CD1c-positive myeloid dendritic cell (primary cell): ENCODE measurements around the gene LIMK2.

Experiments
- DNase-seq: peaks from one replicate; pipeline ENCODE4 v3.0.0-alpha.2; 2016; ENCODE audit errors: extremely low spot score

The LIMK2 gene

GRCh38 chr22:31272522-31273446 lies 60.7 kb downstream of the LIMK2 start:
- DNase-seq: peak; percentile 64

GRCh38 chr22:31274017-31274416 lies 61.9 kb downstream of the LIMK2 start:
- no peak for DNase-seq

DNA sequence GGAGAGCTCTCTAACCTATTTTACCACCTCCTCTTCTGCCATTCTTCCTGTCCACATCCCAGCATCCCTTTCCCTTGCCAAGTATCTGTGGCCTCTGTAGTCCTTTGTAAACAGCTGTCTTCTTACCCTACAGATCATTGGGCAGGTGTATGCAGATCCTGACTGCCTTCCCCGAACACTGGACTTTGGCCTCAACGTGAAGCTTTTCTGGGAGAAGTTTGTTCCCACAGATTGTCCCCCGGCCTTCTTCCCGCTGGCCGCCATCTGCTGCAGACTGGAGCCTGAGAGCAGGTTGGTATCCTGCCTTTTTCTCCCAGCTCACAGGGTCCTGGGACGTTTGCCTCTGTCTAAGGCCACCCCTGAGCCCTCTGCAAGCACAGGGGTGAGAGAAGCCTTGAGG lies 62.9 kb downstream of the LIMK2 start:
- DNase-seq: no peak

- DNase-seq: no peak
Measured at GRCh38 chr22:31275576-31275975, 63.5 kb downstream of the LIMK2 start.

DNA sequence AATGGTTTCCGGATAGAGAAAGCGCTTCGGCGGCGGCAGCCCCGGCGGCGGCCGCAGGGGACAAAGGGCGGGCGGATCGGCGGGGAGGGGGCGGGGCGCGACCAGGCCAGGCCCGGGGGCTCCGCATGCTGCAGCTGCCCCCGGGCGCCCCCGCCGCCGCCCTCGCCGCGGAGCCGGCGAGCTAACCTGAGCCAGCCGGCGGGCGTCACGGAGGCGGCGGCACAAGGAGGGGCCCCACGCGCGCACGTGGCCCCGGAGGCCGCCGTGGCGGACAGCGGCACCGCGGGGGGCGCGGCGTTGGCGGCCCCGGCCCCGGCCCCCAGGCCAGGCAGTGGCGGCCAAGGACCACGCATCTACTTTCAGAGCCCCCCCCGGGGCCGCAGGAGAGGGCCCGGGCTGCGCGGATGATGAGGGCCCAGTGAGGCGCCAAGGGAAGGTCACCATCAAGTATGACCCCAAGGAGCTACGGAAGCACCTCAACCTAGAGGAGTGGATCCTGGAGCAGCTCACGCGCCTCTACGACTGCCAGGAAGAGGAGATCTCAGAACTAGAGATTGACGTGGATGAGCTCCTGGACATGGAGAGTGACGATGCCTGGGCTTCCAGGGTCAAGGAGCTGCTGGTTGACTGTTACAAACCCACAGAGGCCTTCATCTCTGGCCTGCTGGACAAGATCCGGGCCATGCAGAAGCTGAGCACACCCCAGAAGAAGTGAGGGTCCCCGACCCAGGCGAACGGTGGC lies 64.5 kb downstream of the LIMK2 start:
- DNase-seq: no peak

- no peak for DNase-seq
Measured at GRCh38 chr22:31277741-31278140, 65.6 kb downstream of the LIMK2 start.

DNA sequence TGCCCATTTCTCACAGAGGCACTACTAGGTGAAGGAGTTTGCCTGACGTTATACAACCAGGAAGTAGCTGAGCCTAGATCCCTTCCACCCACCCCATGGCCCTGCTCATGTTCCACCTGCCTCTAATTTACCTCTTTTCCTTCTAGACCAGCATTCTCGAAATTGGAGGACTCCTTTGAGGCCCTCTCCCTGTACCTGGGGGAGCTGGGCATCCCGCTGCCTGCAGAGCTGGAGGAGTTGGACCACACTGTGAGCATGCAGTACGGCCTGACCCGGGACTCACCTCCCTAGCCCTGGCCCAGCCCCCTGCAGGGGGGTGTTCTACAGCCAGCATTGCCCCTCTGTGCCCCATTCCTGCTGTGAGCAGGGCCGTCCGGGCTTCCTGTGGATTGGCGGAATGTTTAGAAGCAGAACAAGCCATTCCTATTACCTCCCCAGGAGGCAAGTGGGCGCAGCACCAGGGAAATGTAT lies 66.1 kb downstream of the LIMK2 start:
- DNase-seq: no peak

DNA sequence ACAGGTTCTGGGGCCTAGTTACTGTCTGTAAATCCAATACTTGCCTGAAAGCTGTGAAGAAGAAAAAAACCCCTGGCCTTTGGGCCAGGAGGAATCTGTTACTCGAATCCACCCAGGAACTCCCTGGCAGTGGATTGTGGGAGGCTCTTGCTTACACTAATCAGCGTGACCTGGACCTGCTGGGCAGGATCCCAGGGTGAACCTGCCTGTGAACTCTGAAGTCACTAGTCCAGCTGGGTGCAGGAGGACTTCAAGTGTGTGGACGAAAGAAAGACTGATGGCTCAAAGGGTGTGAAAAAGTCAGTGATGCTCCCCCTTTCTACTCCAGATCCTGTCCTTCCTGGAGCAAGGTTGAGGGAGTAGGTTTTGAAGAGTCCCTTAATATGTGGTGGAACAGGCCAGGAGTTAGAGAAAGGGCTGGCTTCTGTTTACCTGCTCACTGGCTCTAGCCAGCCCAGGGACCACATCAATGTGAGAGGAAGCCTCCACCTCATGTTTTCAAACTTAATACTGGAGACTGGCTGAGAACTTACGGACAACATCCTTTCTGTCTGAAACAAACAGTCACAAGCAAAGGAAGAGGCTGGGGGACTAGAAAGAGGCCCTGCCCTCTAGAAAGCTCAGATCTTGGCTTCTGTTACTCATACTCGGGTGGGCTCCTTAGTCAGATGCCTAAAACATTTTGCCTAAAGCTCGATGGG lies 66.7 kb downstream of the LIMK2 start:
- no peak for DNase-seq

DNA sequence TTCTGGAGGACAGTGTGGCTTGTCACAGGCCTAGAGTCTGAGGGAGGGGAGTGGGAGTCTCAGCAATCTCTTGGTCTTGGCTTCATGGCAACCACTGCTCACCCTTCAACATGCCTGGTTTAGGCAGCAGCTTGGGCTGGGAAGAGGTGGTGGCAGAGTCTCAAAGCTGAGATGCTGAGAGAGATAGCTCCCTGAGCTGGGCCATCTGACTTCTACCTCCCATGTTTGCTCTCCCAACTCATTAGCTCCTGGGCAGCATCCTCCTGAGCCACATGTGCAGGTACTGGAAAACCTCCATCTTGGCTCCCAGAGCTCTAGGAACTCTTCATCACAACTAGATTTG lies 67.2 kb downstream of the LIMK2 start:
- no peak for DNase-seq

- no peak for DNase-seq
Measured at GRCh38 chr22:31279821-31280505, 67.9 kb downstream of the LIMK2 start.

GRCh38 chr22:31281733-31282132 lies 69.6 kb downstream of the LIMK2 start:
- DNase-seq: no peak

DNA sequence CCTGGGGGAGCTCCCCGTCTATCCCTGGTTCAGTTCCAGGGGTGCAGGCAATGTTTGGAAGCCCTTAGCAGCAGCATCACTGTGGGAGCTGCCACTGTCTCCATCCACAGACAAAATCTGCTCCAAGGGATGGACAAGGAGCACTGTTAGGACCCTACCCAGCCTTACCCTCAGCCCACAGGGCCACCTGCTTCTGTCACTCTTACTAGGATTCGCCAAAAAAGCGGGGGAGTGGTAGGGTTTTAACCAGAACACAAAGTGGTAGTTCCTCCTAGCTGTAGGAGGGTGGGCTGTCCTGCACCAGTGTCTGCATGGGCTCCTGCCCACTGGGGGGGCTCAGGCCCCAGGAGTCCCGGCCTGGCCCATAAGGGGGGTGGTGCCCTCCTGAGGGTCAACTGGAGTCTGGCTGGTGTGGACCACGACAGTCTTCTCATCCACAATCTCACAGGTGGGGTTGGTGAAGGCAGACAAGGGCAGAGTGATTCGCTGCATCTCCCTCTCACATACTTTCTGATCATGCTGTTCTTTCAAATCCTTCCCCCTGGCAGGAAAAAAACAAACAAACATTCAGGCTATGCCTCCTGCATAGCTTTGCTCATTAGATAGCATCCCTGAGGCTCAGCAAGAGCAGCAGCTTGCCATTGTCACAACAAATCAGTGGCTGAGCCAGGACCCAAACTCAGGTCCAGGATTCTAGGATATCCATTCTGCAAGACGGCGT lies 70.8 kb downstream of the LIMK2 start:
- no peak for DNase-seq

DNA sequence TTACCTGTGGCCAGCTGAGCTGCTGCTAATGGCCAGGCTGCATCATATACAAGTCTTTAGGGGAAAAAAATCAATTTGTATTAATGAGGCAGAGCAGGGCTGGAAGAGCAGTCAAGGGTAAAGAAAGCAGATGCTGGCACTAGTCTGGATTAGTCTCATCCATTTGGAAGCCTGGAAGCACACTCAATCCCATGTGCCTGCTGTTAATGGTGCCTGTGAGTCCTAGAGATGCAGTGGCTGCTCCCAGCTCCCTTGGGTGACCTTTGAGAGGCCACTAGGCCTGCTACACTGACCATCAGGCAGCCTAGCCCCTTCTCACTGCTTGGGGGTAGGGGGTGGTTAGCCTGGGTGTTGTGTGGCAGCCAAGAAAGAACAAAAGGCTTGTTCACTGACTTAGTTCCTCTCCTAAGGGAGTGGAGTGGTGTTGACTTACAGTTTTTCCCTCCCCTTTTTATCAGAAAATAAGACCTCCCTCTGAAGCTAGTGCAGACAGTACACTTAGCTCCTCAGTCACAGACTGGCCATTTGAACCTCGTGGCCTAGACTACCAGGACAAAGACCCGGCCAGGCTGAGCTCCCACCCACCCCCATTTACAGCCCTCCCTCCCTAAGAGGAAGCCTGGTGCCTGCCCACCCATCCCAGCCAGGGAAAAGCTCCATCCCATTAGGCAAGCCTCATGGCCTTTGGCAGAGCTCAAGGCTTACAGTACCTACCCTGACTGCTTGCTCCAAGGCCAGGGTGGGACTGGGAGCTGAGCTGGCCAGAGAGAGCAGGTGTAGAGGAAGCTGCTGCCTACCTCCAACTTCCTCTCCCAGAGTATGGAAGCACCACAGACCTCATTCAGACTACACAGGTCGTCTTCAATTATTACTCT lies 72.4 kb downstream of the LIMK2 start:
- no peak for DNase-seq

DNA sequence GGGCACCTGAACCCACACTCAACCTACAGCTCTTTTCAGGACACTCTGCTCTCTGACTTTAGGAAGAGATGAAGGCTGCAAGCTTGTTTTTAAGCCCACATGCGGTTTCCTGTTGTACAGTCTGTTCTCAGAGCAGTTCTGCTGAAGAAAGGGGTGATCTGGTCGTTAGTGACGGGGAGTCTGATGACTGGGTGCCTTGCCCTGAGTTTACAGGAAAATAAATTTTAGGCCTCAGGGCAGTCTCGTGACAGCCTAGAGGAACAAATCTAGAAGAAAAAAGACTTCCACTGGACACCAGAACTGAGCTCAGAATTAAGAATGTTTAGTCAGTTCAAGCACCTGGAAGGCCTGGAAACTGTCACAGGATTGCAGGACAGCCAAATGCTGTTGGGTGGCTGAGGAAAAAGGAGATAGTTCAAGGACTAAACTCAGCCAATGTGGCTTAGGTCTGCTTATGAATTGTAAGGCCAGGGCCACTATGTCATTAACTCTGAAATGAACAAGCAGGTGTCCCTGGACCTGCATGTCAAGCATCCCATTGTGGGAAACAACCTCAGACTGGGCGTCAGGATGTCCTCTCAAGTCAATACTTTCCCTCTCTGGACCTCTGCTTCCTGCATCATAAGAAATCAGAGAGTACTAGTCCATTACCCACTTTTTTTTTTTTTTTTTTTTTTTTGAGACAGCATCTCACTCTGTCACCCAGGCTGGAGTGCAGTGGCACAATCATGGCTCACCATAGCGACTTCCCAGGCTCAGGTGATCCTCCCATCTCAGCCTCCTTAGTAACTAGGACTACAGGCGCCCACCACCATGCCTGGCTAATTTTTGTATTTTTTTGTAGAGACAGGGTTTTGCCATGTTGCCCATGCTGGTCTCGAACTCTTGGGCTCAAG lies 74.5 kb downstream of the LIMK2 start:
- peak; percentile 74 for DNase-seq

DNA sequence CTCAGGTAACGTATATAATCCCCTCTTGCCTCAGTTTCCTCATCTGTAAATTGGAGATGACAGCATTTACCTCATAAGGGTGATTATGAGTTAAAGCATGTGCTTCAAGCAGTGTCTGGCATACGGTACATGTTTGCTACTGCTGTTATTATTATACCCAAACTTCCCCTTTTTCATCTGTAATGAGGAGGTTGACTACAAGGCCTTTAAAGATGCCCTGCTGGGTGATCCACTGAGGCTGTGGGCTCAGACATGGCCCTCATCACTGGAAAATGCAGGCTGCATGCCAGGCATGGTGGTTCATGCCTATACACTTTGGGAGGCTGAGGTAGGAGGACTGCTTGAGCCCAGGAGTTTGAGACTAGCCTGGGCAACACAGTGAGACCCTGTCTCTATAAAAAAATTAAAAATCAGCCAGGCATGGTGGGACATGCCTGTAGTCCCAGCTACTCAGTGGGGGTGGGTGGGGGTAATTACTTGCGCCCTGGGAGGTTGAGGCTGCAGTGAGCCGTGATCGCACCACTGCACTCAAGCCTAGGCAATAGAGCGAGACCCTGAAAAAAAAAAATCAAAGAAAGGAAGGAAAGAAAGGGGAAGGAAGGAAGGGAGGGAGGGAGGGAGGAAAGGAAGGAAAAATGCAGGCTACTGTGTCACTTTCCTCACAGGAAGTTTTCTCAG lies 75.9 kb downstream of the LIMK2 start:
- DNase-seq: peak; percentile 32

DNA sequence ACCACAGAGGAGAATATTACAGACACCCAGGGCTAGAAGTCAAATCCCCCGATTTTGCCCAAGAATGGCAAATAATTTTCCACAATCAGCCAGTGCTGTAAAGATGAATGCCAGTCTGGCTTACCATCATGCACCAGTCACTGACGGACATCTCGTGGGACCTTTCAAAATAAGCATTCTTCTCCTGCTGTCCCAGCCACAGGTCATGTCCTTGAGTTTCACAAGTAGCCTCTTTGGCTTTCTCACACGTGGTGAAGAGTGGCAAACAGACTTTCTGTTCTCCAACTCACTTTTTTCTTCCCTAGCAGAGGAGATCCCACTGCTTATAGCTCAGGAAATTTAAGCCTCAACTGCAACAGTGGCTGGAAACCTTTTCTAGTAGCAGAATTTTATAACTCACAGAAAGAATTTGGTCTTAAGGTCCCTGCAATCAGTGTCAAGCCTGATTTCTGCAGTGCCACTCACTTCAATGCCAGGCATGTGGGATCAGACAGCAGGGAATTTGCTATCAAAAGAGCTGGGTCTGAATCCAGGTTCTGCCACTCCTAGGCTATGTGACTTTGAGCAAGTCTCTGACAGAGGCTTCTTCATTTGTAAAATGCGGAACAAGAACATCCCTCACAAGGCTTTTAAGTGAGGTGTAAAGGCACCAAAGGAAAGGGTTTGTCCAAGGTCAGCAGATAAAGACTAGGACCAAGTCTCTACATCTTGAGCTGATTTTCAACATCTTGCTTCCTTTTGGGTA lies 76.6 kb downstream of the LIMK2 start:
- peak; percentile 42 for DNase-seq

DNA sequence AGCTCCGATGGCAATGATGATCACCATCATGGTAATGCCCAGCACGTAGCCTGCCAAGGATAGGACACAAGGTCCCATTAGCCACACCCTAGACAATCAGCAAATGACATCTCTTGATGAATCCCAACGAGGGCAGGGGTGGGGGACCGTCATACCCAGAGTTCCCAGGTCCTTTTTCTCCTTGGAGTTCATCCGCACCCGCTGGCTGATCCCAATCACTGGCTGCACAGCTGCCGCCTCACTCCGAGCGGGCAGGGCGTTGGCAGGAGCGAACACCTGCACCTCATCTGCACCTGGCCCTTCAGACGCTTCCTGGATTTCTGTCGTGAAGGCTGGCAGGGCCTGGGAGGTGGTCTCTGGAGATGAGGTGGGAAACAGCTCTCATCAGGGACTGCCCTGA lies 77.2 kb downstream of the LIMK2 start:
- DNase-seq: no peak
